ENCODE measurements around the gene SDCCAG8. TPM values are rescaled to one million over a fixed set of nuclear protein-coding genes. Genes with fewer than 3 reads are reported as not detected.

Gene SDCCAG8
- polyA plus RNA-seq, 2 of the 4 experiments (the other 2 are of a cell fraction) = 48.8 to 64.8 TPM

GRCh38 chr1:243227622-243228021, 28.2 kb upstream of the SDCCAG8 start:
- Histone ChIP-seq H3K9me3 (peaks cover 36% of the 10 kb centered on the region), H3K27ac (no peak overlapping the region), H3K4me2 (no peak overlapping the region), H3K4me1 (no peaks in the 10 kb centered on the region), H3K4me3 (no peak overlapping the region)
- WGBS (ENCODE audit: missing lambda C conversion rate) = 81% methylated on average over 2 of the region's 2 CpGs
- DNase-seq (ENCODE audit: low read depth in 1 of 2, low spot score in 1 of 2) (no peak), FAIRE-seq (no peak), ATAC-seq (no peak)
- ChIA-PET CTCF (interaction anchor here (0.6 to 1.5 kb wide), 2 partner anchors 16 to 1045 kb away, joined by 3 read pairs; no protein-coding TSS in a partner anchor), POLR2A (no interaction called here)
- TF ChIP-seq SREBF2 (IDR thresholded peaks at IDR 0.05) (no peak), ZNF302 (CRISPR knock-in tag; IDR thresholded peaks at IDR 0.05) (no peak)
- TF ChIP-seq, protein P1, sequence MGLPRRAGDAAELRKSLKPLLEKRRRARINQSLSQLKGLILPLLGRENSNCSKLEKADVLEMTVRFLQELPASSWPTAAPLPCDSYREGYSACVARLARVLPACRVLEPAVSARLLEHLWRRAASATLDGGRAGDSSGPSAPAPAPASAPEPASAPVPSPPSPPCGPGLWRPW (IDR thresholded peaks at IDR 0.05) = no peak

DNA sequence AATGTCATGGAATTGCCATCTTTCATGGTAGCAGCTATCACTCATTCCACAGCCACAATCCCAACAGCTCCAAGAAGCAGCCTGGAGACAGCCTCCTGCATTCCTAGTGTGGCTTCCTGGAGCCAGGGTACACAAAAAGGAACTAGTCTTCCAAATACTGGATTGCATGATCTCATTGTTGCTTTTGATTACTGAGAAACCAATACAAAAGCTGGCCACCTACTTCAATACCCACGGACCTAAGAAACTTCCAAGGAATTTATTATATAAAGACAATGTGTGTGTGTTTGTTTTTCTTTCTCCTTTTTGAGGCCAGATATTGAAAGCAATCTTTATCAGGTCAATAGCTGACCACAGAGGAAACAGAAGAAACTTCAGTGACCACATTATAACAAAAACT, 26.3 kb upstream of the SDCCAG8 start:
- POLR2A ChIA-PET = no interaction called here
- Histone ChIP-seq H3K4me3 (no peak overlapping the region), H3K4me1 (no peaks in the 10 kb centered on the region), H3K9me3 (peaks cover 43% of the 10 kb centered on the region), H3K4me2 (no peak overlapping the region), H3K27ac (no peak overlapping the region)
- ATAC-seq = no peak
- FAIRE-seq = no peak
- DNase-seq (ENCODE audit: low read depth in 1 of 2, low spot score in 1 of 2) = no peak
- WGBS (ENCODE audit: missing lambda C conversion rate) = 75% methylated on average over 1 of the region's 1 CpG
- TF ChIP-seq ZSCAN20 (CRISPR knock-in tag; IDR thresholded peaks at IDR 0.05) (no peak), KDM1A (IDR thresholded peaks at IDR 0.05; ENCODE audit: low read depth) (no peak), JUNB (IDR thresholded peaks at IDR 0.05) (no peak), SREBF2 (IDR thresholded peaks at IDR 0.05) (no peak), CBX8 (IDR thresholded peaks at IDR 0.05) (no peak), HOXB5 (CRISPR knock-in tag; IDR thresholded peaks at IDR 0.05) (no peak)
- CTCF ChIA-PET = no interaction called here

GRCh38 chr1:243230914-243231313, 24.9 kb upstream of the SDCCAG8 start:
- Histone ChIP-seq H3K9me3 (peaks cover 43% of the 10 kb centered on the region), H3K4me3 (no peak overlapping the region), H3K27ac (no peak overlapping the region), H3K4me1 (no peaks in the 10 kb centered on the region), H3K4me2 (no peak overlapping the region)
- DNase-seq (ENCODE audit: low read depth in 1 of 2, low spot score in 1 of 2) = peak; percentile 9 to 51
- TF ChIP-seq POLR2AphosphoS2 (conservative IDR thresholded peaks at IDR 0.05; ENCODE audit: low read length) = no peak
- TF ChIP-seq ZSCAN20 (CRISPR knock-in tag; IDR thresholded peaks at IDR 0.05) = 0 out of 2 replicates have a peak, but pooled peaks have one; percentile 33
- CTCF ChIA-PET = interaction anchor here (1.0 kb wide), 1 partner anchor 23 kb away, joined by 4 read pairs; no protein-coding TSS in a partner anchor
- no peak for ATAC-seq
- FAIRE-seq = no peak
- POLR2A ChIA-PET = no interaction called here

- no peak for TF ChIP-seq HOXB5 (CRISPR knock-in tag; IDR thresholded peaks at IDR 0.05)
- no peak for TF ChIP-seq PHF8 (IDR thresholded peaks at IDR 0.05; ENCODE audit: borderline replicate concordance, low read depth)
- no peak for TF ChIP-seq EHF (CRISPR knock-in tag; IDR thresholded peaks at IDR 0.05)
- TF ChIP-seq RARB (CRISPR knock-in tag; IDR thresholded peaks at IDR 0.05) = no peak
- no peak for TF ChIP-seq TP53 (CRISPR knock-in tag; IDR thresholded peaks at IDR 0.05)
- no peak for TF ChIP-seq BHLHE40 (IDR thresholded peaks at IDR 0.05; ENCODE audit: low read depth, low read length)
- TF ChIP-seq CEBPB (IDR thresholded peaks at IDR 0.05) = no peak
- no peak for TF ChIP-seq FOSB (CRISPR knock-in tag; IDR thresholded peaks at IDR 0.05)
- TF ChIP-seq KDM5A (IDR thresholded peaks at IDR 0.05) = no peak
- TF ChIP-seq NFE2L2 (conservative IDR thresholded peaks at IDR 0.05; ENCODE audit: low read length) = no peak
- no peak for TF ChIP-seq ZC3H11A (IDR thresholded peaks at IDR 0.05)
- no peak for TF ChIP-seq RAD21 (conservative IDR thresholded peaks at IDR 0.05 in 1 of 2, IDR thresholded peaks at IDR 0.05 in 1 of 2)
- TF ChIP-seq MYC (IDR thresholded peaks at IDR 0.05; ENCODE audit: borderline replicate concordance, low read length) = no peak
- TF ChIP-seq MAFK (IDR thresholded peaks at IDR 0.05; ENCODE audit: partially characterized antibody) = no peak
- TF ChIP-seq HEYL (CRISPR knock-in tag; IDR thresholded peaks at IDR 0.05) = no peak
- no peak for TF ChIP-seq FOSL2 (IDR thresholded peaks at IDR 0.05)
- no peak for TF ChIP-seq FOSL2 (CRISPR knock-in tag; IDR thresholded peaks at IDR 0.05)
- WGBS (ENCODE audit: missing lambda C conversion rate) = 94% methylated on average over 2 of the region's 2 CpGs
- POLR2A ChIA-PET = no interaction called here
- H3K9me3 ChIP-seq = peaks cover 42% of the 10 kb centered on the region
- no peak overlapping the region for H3K4me2 ChIP-seq
- CTCF ChIA-PET = no interaction called here
- DNase-seq (ENCODE audit: low read depth in 1 of 2, low spot score in 1 of 2) (no peak), FAIRE-seq (no peak), ATAC-seq (no peak)
- no peaks in the 10 kb centered on the region for H3K4me1 ChIP-seq
- no peak overlapping the region for H3K4me3 ChIP-seq
- H3K27ac ChIP-seq = no peak overlapping the region
Measured at GRCh38 chr1:243233908-243234307, 21.9 kb upstream of the SDCCAG8 start.

Data from A549 (cell line).